ENCODE data around the gene TM9SF3. TPM values are rescaled to one million over a fixed set of nuclear protein-coding genes. Genes with fewer than 3 reads are reported as not detected.

The TM9SF3 gene
- total RNA-seq, 1 donor from 2014 or later: 151 TPM

- Mint-ChIP-seq H3K36me3 (ENCODE audit: unreplicated experiment) (peaks cover 2% of the 10 kb centered on the region), H3K27ac (ENCODE audit: unreplicated experiment) (no peak overlapping the region), H3K4me3 (ENCODE audit: unreplicated experiment) (no peak overlapping the region), H3K9me3 (ENCODE audit: unreplicated experiment) (no peaks in the 10 kb centered on the region), H3K27me3 (ENCODE audit: unreplicated experiment) (no peaks in the 10 kb centered on the region), H3K4me1 (ENCODE audit: unreplicated experiment) (peaks cover 48% of the 10 kb centered on the region)
- no peak for DNase-seq (ENCODE audit: extremely low spot score, unreplicated experiment)
- TF ChIP-seq CTCF (IDR thresholded peaks at IDR 0.05): no peak
These were observed 2.3 kb downstream of the TM9SF3 start for GRCh38 chr10:96584474-96584873.

DNA sequence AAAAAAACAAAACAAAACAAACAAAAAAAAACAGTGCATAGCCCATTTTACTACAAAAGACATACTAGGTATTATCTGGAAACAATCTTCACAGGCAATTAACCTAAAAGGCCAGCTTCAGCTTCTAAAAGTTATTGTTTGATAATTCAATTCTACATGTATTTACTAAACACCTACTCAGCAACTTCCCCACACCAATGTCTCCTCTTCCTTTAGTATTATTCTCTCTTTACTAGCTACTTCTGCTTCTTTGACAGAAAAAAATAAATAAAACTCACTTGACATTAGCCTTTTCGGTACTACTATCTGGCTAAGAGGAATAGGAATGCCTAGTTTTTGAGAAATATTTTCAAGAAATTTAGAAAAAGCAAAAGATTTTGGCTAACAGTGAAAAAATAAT is 2.8 kb downstream of the TM9SF3 start:
- Mint-ChIP-seq H3K9me3 (ENCODE audit: unreplicated experiment) (no peaks in the 10 kb centered on the region), H3K36me3 (ENCODE audit: unreplicated experiment) (peaks cover 2% of the 10 kb centered on the region), H3K4me1 (ENCODE audit: unreplicated experiment) (peaks cover 49% of the 10 kb centered on the region), H3K27me3 (ENCODE audit: unreplicated experiment) (no peaks in the 10 kb centered on the region), H3K27ac (ENCODE audit: unreplicated experiment) (no peak overlapping the region), H3K4me3 (ENCODE audit: unreplicated experiment) (no peak overlapping the region)
- DNase-seq (ENCODE audit: extremely low spot score, unreplicated experiment): no peak
- TF ChIP-seq CTCF (IDR thresholded peaks at IDR 0.05): no peak

DNA sequence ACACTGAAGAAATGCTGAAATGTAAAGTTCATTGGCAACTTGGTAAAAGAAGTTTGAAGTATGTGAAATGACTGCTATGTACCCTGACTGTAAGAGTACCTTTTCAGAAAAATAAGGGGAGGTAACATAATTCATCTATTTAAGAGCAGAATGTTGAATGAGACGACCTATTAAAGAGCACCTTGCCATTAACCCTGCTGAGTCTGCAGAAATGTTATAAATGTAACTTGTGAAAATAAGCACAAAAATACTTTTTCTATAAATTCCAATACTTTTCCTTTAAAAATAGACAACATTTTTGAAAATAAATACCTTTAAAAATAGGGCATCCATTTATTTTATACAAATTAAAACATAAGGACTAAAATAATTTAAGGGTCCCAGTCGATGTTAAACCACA is 7.7 kb downstream of the TM9SF3 start:
- H3K4me3 Mint-ChIP-seq (ENCODE audit: unreplicated experiment): no peak overlapping the region
- no peak overlapping the region for H3K27ac Mint-ChIP-seq (ENCODE audit: unreplicated experiment)
- H3K9me3 Mint-ChIP-seq (ENCODE audit: unreplicated experiment): no peaks in the 10 kb centered on the region
- no peaks in the 10 kb centered on the region for H3K27me3 Mint-ChIP-seq (ENCODE audit: unreplicated experiment)
- no peak for DNase-seq (ENCODE audit: extremely low spot score, unreplicated experiment)
- no peak for TF ChIP-seq CTCF (IDR thresholded peaks at IDR 0.05)
- peaks cover 36% of the 10 kb centered on the region for H3K4me1 Mint-ChIP-seq (ENCODE audit: unreplicated experiment)
- peaks cover 11% of the 10 kb centered on the region for H3K36me3 Mint-ChIP-seq (ENCODE audit: unreplicated experiment)

GRCh38 chr10:96578633-96579032 is 8.2 kb downstream of the TM9SF3 start:
- Mint-ChIP-seq H3K36me3 (ENCODE audit: unreplicated experiment) (peaks cover 12% of the 10 kb centered on the region), H3K4me3 (ENCODE audit: unreplicated experiment) (no peak overlapping the region), H3K27me3 (ENCODE audit: unreplicated experiment) (no peaks in the 10 kb centered on the region), H3K27ac (ENCODE audit: unreplicated experiment) (no peak overlapping the region), H3K4me1 (ENCODE audit: unreplicated experiment) (peaks cover 35% of the 10 kb centered on the region), H3K9me3 (ENCODE audit: unreplicated experiment) (no peaks in the 10 kb centered on the region)
- DNase-seq (ENCODE audit: extremely low spot score, unreplicated experiment): no peak
- TF ChIP-seq CTCF (IDR thresholded peaks at IDR 0.05): no peak

GRCh38 chr10:96578022-96578421 is 8.8 kb downstream of the TM9SF3 start:
- Mint-ChIP-seq H3K4me3 (ENCODE audit: unreplicated experiment) (no peak overlapping the region), H3K27me3 (ENCODE audit: unreplicated experiment) (no peaks in the 10 kb centered on the region), H3K27ac (ENCODE audit: unreplicated experiment) (no peak overlapping the region), H3K36me3 (ENCODE audit: unreplicated experiment) (peaks cover 12% of the 10 kb centered on the region), H3K9me3 (ENCODE audit: unreplicated experiment) (no peaks in the 10 kb centered on the region), H3K4me1 (ENCODE audit: unreplicated experiment) (peaks cover 34% of the 10 kb centered on the region)
- no peak for TF ChIP-seq CTCF (IDR thresholded peaks at IDR 0.05)
- no peak for DNase-seq (ENCODE audit: extremely low spot score, unreplicated experiment)
